ENCODE results near the gene EMP2.
"Not testable (repeated sequence)": the region's sequence is repeated elsewhere in the genome, so short reads cannot be mapped to it uniquely, and the experiment has no call there.

EMP2 gene

GRCh38 chr16:10579965-10580882, at the start of gene EMP2:
TSS of gene EMP2 (minus strand) at chr16:10580598. CDS start at chr16:10547617, 32,981 bp downstream.
- H3K9ac ChIP-seq (ENCODE audit: low read length in 2 of 2) = peak within 1 kb of the TSS; percentile 82 to 89
- H3K4me3 ChIP-seq (ENCODE audit: low read length in 2 of 2) = peak within 1 kb of the TSS; percentile 65 to 89
- no peaks in the 10 kb centered on the region for H3K36me3 ChIP-seq (ENCODE audit: control insufficient read depth in 2 of 2, insufficient read depth in 2 of 2, low read length in 2 of 2)
- H3K27ac ChIP-seq (ENCODE audit: low read length) = peak within 1 kb of the TSS; percentile 88
- no peaks in the 10 kb centered on the region for H3K27me3 ChIP-seq (ENCODE audit: control insufficient read depth in 1 of 2, insufficient read depth in 2 of 2, low read length in 2 of 2)
- peaks cover 47% of the 10 kb centered on the region for H3K4me1 ChIP-seq (ENCODE audit: control insufficient read depth, insufficient read depth, low read length)
- no peaks in the 10 kb centered on the region for H3K9me3 ChIP-seq (ENCODE audit: control insufficient read depth in 2 of 2, low read length in 2 of 2)

- H3K9ac ChIP-seq (ENCODE audit: low read length in 2 of 2) = no peak overlapping the region
- H3K4me3 ChIP-seq (ENCODE audit: low read length in 2 of 2) = no peak overlapping the region
- no peaks in the 10 kb centered on the region for H3K36me3 ChIP-seq (ENCODE audit: control insufficient read depth in 2 of 2, insufficient read depth in 2 of 2, low read length in 2 of 2)
- H3K4me1 ChIP-seq (ENCODE audit: control insufficient read depth, insufficient read depth, low read length) = no peaks in the 10 kb centered on the region
- no peaks in the 10 kb centered on the region for H3K27me3 ChIP-seq (ENCODE audit: control insufficient read depth in 1 of 2, insufficient read depth in 2 of 2, low read length in 2 of 2)
- H3K27ac ChIP-seq (ENCODE audit: low read length) = no peak overlapping the region
- H3K9me3 ChIP-seq (ENCODE audit: control insufficient read depth in 2 of 2, low read length in 2 of 2) = peaks cover 2 to 4% of the 10 kb centered on the region in 2 donors
Observed at GRCh38 chr16:10629592-10629963, 49.2 kb upstream of the EMP2 start.

GRCh38 chr16:10625595-10626357, 45.4 kb upstream of the EMP2 start:
- H3K4me3 ChIP-seq (ENCODE audit: low read length in 2 of 2) = no peak overlapping the region
- no peaks in the 10 kb centered on the region for H3K36me3 ChIP-seq (ENCODE audit: control insufficient read depth in 2 of 2, insufficient read depth in 2 of 2, low read length in 2 of 2)
- H3K9ac ChIP-seq (ENCODE audit: low read length in 2 of 2) = no peak overlapping the region
- no peak overlapping the region for H3K27ac ChIP-seq (ENCODE audit: low read length)
- H3K27me3 ChIP-seq (ENCODE audit: control insufficient read depth in 1 of 2, insufficient read depth in 2 of 2, low read length in 2 of 2) = no peaks in the 10 kb centered on the region
- H3K4me1 ChIP-seq (ENCODE audit: control insufficient read depth, insufficient read depth, low read length) = no peaks in the 10 kb centered on the region
- H3K9me3 ChIP-seq (ENCODE audit: control insufficient read depth in 2 of 2, low read length in 2 of 2) = no peaks in the 10 kb centered on the region

- Histone ChIP-seq H3K9ac (ENCODE audit: low read length in 2 of 2) (no peak overlapping the region), H3K4me3 (ENCODE audit: low read length in 2 of 2) (no peak overlapping the region), H3K27me3 (ENCODE audit: control insufficient read depth in 1 of 2, insufficient read depth in 2 of 2, low read length in 2 of 2) (no peaks in the 10 kb centered on the region), H3K4me1 (ENCODE audit: control insufficient read depth, insufficient read depth, low read length) (no peaks in the 10 kb centered on the region), H3K36me3 (ENCODE audit: control insufficient read depth in 2 of 2, insufficient read depth in 2 of 2, low read length in 2 of 2) (no peaks in the 10 kb centered on the region), H3K27ac (ENCODE audit: low read length) (no peak overlapping the region), H3K9me3 (ENCODE audit: control insufficient read depth in 2 of 2, low read length in 2 of 2) (no peaks in the 10 kb centered on the region)
Observed at GRCh38 chr16:10624527-10624926, 44.1 kb upstream of the EMP2 start.

- Histone ChIP-seq H3K9ac (ENCODE audit: low read length in 2 of 2) (no peak overlapping the region), H3K27me3 (ENCODE audit: control insufficient read depth in 1 of 2, insufficient read depth in 2 of 2, low read length in 2 of 2) (no peaks in the 10 kb centered on the region), H3K4me3 (ENCODE audit: low read length in 2 of 2) (no peak overlapping the region), H3K9me3 (ENCODE audit: control insufficient read depth in 2 of 2, low read length in 2 of 2) (no peaks in the 10 kb centered on the region), H3K4me1 (ENCODE audit: control insufficient read depth, insufficient read depth, low read length) (peaks cover 8% of the 10 kb centered on the region), H3K36me3 (ENCODE audit: control insufficient read depth in 2 of 2, insufficient read depth in 2 of 2, low read length in 2 of 2) (no peaks in the 10 kb centered on the region), H3K27ac (ENCODE audit: low read length) (no peak overlapping the region)
Observed at GRCh38 chr16:10623059-10623458, 42.7 kb upstream of the EMP2 start.

GRCh38 chr16:10622036-10622921, 41.9 kb upstream of the EMP2 start:
- H3K4me3 ChIP-seq (ENCODE audit: low read length in 2 of 2) = no peak overlapping the region
- no peaks in the 10 kb centered on the region for H3K36me3 ChIP-seq (ENCODE audit: control insufficient read depth in 2 of 2, insufficient read depth in 2 of 2, low read length in 2 of 2)
- H3K9ac ChIP-seq (ENCODE audit: low read length in 2 of 2) = no peak overlapping the region
- no peak overlapping the region for H3K27ac ChIP-seq (ENCODE audit: low read length)
- no peaks in the 10 kb centered on the region for H3K27me3 ChIP-seq (ENCODE audit: control insufficient read depth in 1 of 2, insufficient read depth in 2 of 2, low read length in 2 of 2)
- no peaks in the 10 kb centered on the region for H3K9me3 ChIP-seq (ENCODE audit: control insufficient read depth in 2 of 2, low read length in 2 of 2)
- peaks cover 15% of the 10 kb centered on the region for H3K4me1 ChIP-seq (ENCODE audit: control insufficient read depth, insufficient read depth, low read length)

GRCh38 chr16:10621216-10621949, 41.0 kb upstream of the EMP2 start:
- H3K27ac ChIP-seq (ENCODE audit: low read length); H3K9ac ChIP-seq (ENCODE audit: low read length in 2 of 2); H3K9me3 ChIP-seq (ENCODE audit: control insufficient read depth in 2 of 2, low read length in 2 of 2); H3K4me3 ChIP-seq (ENCODE audit: low read length in 2 of 2); H3K27me3 ChIP-seq (ENCODE audit: control insufficient read depth in 1 of 2, insufficient read depth in 2 of 2, low read length in 2 of 2); H3K36me3 ChIP-seq (ENCODE audit: control insufficient read depth in 2 of 2, insufficient read depth in 2 of 2, low read length in 2 of 2): not testable (repeated sequence)
- H3K4me1 ChIP-seq (ENCODE audit: control insufficient read depth, insufficient read depth, low read length) = peaks cover 23% of the 10 kb centered on the region

- Histone ChIP-seq H3K9ac (ENCODE audit: low read length in 2 of 2) (no peak overlapping the region), H3K9me3 (ENCODE audit: control insufficient read depth in 2 of 2, low read length in 2 of 2) (no peaks in the 10 kb centered on the region), H3K27ac (ENCODE audit: low read length) (no peak overlapping the region), H3K36me3 (ENCODE audit: control insufficient read depth in 2 of 2, insufficient read depth in 2 of 2, low read length in 2 of 2) (no peaks in the 10 kb centered on the region), H3K4me1 (ENCODE audit: control insufficient read depth, insufficient read depth, low read length) (peaks cover 23% of the 10 kb centered on the region), H3K4me3 (ENCODE audit: low read length in 2 of 2) (no peak overlapping the region), H3K27me3 (ENCODE audit: control insufficient read depth in 1 of 2, insufficient read depth in 2 of 2, low read length in 2 of 2) (no peaks in the 10 kb centered on the region)
Observed at GRCh38 chr16:10620120-10620519, 39.7 kb upstream of the EMP2 start.

GRCh38 chr16:10619271-10619849, 39.0 kb upstream of the EMP2 start:
- H3K27me3 ChIP-seq (ENCODE audit: control insufficient read depth in 1 of 2, insufficient read depth in 2 of 2, low read length in 2 of 2) = no peaks in the 10 kb centered on the region
- peak overlapping the region in 1 of 2 donors; percentile 15 for H3K4me3 ChIP-seq (ENCODE audit: low read length in 2 of 2)
- H3K9me3 ChIP-seq (ENCODE audit: control insufficient read depth in 2 of 2, low read length in 2 of 2) = no peaks in the 10 kb centered on the region
- no peak overlapping the region for H3K9ac ChIP-seq (ENCODE audit: low read length in 2 of 2)
- H3K27ac ChIP-seq (ENCODE audit: low read length) = no peak overlapping the region
- H3K36me3 ChIP-seq (ENCODE audit: control insufficient read depth in 2 of 2, insufficient read depth in 2 of 2, low read length in 2 of 2) = no peaks in the 10 kb centered on the region
- peaks cover 23% of the 10 kb centered on the region for H3K4me1 ChIP-seq (ENCODE audit: control insufficient read depth, insufficient read depth, low read length)
